Activated CD4-positive, alpha-beta T cell treated with anti-CD3 and anti-CD28 coated beads for 4 hours (primary cell): ENCODE data around the gene RAI2.
"Not testable (repeated sequence)": the region's sequence is repeated elsewhere in the genome, so short reads cannot be mapped to it uniquely, and the experiment has no call there.

Source experiments
- DNase-seq, 2 donors: peaks; one replicate each; pipeline ENCODE4 v3.0.0-alpha.2; 2020

RAI2 gene

DNA sequence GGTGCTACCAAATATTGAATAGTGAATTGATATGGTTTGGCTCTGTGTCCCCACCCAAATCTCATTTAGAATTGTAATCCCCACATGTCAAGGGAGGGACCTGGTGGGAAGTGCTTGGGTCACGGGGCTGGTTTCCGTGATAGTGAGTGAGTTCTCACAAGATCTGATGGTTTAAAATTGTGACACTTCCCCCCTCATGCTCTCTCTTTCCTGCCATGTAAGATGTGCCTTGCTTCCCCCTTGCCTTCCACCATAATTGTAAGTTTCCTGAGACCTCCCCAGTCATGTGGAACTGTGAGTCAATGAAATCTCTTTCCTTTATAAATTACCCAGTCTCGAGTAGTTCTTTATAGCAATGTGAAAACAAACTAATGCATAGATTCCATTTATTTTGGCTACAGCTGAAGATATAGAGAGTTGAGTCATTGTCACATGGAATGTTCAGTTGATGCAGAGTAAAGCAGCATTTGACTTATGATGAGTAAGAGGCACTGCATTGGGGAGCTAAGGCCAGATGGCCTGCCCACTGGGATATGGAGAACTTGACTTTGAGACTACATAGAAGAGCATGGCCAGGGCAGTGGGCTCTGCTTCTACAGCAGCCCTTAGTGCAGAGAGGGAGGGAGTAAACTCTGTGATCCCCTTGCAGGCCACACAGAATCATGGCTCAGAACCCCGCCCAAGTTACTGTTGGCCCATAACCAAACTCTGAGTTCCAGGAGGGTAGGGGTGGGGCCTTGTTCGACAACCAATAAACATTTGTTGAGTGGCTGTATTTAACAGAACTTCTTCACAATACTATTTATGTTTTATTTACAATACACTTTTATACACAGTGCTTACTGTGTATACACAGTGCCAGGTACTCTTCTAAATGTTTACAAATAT, 34.2 kb downstream of the RAI2 start:
- DNase-seq: no peak

DNA sequence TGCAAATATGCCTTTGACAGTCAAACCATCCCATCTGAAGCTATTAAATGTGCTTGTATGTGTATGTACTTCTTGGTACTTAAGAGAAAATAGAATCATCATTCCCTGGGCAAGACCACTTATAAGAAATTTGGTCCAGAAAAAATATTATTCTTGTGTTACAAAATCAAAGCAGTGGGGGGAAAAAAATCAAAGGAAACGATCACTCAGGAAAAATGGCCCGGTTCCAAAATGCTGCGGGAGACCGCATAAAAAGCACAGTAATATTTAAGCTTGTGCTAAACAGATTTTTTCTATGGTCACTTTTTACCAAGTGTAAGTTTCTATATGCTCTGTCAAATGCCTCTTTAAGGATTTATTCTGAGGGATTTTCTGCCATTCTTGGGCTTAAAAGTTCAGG, 36.1 kb downstream of the RAI2 start:
- no peak for DNase-seq

DNA sequence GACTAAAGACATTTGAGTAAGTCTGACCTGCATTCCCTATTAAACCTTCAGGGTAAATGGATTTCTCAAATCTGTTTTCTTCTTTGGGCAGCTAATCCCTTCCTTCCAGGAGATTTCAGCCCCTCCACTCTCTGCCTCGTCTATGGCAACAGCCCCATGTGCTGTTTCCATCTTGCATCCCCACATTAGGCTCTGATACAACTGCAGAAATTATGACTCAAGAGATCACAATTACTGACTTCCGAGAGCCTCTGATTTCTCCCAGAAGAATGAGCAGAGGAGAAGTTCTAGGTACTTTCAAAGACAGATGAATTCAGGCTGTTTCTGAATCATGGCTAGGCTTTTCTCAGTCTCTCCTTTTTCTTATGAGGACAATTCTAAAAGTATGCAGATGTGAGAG, 38.7 kb downstream of the RAI2 start:
- DNase-seq: no peak

GRCh38 chrX:17820100-17820499, 41.0 kb downstream of the RAI2 start:
- no peak for DNase-seq

- no peak for DNase-seq
Observed at GRCh38 chrX:17818726-17819125, 42.4 kb downstream of the RAI2 start.

DNA sequence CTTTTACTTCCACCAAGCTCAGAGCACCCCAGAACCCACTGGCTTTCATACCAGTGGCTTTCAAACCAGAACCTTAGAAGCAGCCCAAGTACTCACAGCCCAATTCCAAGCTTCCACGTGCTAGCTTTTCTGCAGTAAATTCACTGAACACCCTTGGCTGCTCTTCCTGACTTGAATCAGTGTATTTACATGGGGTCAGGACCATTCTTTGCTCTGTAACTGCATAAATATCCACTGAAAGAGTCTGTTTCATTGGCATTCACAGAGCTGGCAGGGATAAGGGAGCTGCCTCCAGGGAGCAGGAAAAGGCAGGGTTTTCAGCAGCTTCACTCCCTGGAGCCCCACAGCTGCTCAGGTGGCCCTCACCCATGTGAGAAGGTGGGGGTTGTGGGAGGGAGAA, 43.8 kb downstream of the RAI2 start:
- DNase-seq: no peak

DNA sequence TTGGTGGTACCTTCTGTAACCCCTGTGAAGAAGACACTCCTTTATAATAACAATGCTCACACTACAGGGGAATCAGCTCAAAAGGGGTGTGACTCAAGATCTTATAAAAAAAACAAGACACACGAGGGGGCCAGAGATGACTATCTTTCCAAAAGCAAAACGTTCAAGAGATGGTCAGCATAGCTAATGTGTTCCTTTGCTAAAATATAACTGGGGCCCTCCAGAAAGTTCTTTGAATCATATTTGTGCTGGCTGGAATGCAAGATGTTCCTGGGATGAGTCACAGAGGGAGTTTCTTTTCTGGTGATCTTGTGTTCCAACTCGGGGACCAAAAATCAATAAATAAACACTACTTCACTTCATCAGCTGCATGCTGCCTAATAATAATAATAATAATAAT, 46.5 kb downstream of the RAI2 start:
- no peak for DNase-seq

DNA sequence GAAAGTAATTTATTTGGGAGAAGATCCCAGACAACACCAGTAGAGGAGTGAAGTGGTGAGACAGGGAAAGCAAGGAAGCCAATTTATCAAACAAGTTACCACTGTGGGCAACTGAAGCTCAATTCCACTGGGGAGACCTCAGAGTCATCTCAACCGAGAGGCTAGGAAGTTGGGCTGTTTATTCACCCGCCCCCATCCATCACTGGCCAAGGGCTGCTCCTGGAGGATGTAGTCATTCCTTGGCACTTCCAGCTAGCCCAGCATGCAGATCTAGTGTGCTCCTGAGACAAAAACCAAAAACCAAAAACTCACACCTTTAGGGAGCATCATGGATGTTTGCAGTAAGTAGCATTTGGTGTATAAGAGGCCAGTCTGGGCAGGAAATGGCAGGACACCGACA, 47.0 kb downstream of the RAI2 start:
- DNase-seq: no peak

GRCh38 chrX:17813277-17813676, 47.8 kb downstream of the RAI2 start:
- no peak for DNase-seq

- DNase-seq: no peak
Observed at GRCh38 chrX:17812763-17813162, 48.3 kb downstream of the RAI2 start.

- DNase-seq: no peak
Observed at GRCh38 chrX:17809984-17810383, 51.1 kb downstream of the RAI2 start.

DNA sequence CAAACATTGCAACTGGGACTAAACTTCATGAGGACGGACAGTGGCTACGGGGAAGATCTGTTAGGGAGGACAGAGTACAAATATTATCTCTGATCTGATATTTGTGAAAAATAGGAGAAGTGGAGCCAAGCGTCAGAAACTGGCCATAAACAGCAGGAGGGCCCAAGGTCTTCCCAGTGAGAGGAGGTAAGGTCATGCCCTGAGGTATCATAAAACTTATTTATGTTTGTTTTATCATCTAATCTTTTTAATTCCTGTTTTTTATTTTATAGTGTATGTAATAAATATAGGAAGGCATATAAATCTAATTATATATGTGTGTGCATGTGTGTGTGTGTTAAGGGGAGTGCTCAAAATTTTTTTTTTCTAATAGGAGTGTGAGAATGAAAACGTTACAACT, 51.8 kb downstream of the RAI2 start:
- no peak for DNase-seq

DNA sequence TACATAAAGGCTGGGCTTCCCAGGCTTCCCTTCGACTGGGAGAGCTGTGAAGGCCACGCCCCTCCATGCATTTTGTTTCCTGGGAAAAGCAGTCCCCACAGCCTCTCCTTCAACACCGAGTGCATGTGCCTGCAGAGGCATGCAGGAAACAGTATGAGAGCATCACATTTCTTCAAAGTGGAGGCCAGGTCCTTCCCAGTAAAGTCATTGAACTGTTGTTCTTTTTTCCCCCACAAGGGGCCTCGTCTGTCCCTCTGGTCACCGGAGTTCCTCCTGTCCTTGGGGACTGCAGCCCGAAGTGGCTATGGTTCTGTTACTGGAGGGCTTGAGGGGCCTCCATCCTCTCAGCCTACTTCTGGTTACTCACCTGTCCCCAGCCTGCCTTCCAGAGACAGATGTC, 56.0 kb downstream of the RAI2 start:
- DNase-seq: no peak

DNA sequence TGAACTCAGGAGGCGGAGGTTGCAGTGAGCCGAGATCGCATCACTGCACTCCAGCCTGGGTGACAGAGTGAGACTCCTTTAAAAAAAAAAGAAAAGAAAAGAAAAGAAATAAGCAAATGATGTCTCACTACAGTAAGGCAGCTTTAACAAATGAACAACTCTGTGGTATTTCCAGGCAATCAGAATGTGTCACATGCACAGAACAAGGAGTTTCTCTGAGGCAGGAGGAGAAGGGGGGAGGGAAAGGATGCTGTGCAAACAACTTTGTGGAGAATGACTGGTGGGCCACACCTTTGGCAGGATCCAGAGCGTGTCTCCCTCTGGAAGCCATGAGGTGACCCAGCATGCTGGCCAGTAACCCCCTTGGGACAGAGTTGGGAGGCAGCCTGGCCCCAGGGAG, 57.6 kb downstream of the RAI2 start:
- no peak for DNase-seq

DNA sequence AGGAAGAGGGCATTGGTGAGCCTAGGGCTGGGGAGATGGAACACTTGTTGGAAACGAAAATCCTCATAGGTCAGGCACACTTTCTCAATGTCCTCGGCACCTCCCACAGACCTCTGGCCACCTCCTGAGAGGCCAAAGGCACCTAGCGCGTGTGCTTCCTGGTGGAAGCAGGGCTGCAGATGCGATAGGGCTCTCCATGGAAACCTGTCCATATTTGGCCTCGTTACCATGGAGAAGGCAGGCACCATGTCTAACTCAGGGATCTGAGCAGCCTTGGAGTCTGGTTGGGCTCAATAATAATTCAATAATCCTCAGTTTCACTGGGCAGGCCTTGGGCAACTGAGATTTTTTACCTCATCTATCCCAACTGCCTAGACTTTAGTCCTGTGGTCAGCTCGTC, 58.3 kb downstream of the RAI2 start:
- no peak for DNase-seq

DNA sequence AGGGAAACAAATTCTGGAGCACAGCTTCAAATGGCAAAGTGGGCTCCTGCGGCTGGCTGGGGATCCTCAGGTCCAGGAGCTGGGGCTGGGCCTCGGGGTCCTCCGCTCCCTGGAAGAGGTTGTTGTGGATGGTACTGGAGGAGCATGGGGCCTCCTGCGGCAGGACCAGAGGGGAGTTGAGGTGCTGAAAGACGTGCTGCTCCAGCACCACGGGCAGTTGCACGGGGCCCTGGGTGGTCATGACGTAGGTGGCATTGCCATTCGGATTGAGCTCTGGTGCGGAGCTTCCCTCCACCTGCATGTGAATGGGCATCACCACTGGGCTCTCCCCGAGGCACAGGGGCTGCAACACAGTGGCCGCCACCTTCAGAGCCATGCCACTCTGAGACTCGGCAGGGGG, 59.7 kb downstream of the RAI2 start:
- no peak for DNase-seq

- DNase-seq: no peak
Observed at GRCh38 chrX:17798921-17799320, 62.2 kb downstream of the RAI2 start.

GRCh38 chrX:17792826-17793225, 68.3 kb downstream of the RAI2 start:
- DNase-seq: no peak

DNA sequence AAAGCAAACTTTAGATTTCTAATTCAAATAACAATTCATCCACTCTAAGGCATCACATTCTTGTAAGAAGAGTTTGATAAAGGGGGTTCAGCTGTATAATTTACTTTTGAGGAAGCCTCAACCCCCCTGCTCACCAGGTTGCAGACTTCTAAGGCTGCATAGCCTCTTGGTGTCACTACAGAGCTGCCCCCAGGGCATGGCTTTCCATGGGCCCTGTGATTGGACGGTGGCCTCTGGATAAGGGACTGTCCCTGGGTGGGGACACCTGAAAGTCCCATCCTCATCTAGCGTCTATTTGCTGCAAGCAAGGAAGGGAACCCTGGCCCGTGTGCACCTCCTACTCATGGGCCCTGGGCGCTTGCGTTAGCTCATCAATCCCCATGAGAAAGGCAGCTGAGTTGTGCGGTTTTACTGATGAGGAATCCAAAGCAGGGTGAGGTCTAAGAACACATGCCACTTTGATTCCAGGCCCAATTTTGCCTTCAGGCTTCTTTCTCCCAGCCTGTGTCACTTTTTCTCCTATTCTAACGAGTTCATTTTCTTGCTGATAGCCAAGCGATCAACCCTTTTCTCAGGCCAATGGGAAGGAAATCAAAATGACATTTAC, 72.0 kb downstream of the RAI2 start:
- no peak for DNase-seq

- DNase-seq: peak; percentile 12 to 26
Observed at GRCh38 chrX:17788439-17788838, 72.7 kb downstream of the RAI2 start.

DNA sequence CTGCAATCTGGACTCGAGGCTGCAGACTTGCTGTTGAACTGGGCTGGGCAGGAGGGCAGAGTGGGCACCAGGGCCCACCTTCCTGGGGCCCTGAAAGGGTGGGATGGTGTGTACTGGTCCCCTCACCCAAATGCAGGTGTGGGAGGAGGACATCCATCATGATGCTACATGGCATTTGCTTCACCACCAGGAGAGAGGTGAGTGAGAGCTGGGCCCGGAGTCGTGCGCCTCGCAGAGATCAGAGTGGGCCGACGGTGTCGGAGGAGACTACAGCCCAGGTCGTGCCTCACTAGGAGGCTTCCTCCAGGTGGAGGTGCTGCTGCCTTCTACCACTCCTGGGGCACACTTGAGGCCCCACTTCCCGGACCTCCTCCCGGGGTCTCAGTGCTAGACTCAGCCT, 73.5 kb downstream of the RAI2 start:
- DNase-seq: no peak

DNA sequence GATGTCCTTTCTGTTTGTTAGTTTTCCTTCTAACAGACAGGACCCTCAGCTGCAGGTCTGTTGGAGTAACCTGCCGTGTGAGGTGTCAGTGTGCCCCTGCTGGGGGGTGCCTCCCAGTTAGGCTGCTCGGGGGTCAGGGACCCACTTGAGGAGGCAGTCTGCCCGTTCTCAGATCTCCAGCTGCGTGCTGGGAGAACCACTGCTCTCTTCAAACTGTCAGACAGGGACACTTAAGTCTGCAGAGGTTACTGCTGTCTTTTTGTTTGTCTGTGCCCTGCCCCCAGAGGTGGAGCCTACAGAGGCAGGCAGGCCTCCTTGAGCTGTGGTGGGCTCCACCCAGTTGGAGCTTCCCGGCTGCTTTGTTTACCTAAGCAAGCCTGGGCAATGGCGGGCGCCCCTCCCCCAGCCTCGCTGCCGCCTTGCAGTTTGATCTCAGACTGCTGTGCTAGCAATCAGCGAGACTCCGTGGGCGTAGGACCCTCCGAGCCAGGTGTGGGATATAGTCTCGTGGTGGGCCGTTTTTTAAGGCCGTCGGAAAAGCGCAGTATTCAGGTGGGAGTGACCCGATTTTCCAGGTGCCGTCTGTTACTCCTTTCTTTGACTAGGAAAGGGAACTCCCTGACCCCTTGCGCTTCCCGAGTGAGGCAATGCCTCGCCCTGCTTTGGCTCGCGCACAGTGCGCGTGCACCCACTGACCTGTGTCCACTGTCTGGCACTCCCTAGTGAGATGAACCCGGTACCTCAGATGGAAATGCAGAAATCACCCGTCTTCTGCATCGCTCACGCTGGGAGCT, 74.3 kb downstream of the RAI2 start:
- not testable (repeated sequence) for DNase-seq

DNA sequence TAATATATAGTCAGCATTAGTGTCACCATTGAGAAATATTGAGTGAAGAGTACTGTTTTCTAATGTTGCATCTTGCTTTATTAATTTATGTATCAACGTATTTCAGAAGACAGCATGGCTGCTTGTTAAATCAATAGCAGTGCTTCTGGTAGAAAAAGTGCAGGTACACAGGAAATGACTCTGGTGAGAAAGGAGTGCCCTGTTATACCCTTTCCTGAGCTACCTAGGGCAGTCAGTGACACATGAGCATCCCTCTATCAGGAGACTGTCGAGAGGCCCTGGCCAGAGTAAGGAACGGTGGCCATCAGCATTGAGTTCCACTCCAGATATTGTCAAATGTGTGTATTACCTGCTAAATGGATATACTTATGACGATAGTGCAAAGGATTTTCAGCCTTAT, 81.7 kb downstream of the RAI2 start:
- DNase-seq: no peak

GRCh38 chrX:17778997-17779396, 82.1 kb downstream of the RAI2 start:
- DNase-seq: no peak
